Subcutaneous adipose tissue (tissue), 4 donors: ENCODE data around the gene FREM1. TPM values are rescaled to one million over a fixed set of nuclear protein-coding genes. Genes with fewer than 3 reads are reported as not detected.

ENCODE experiments used
- CTCF ChIP-seq: fragments of 450-650 bp; IDR thresholded peaks from one replicate; pipeline ENCODE4 v1.5.1; 2016; ENCODE audit warnings: low read depth, mild to moderate bottlenecking, control low read depth, antibody characterized with exemption, moderate library complexity
- total RNA-seq, 4 donors: library from RNA; depleted of rRNA; stranded (reverse); fragments of >200 nt; gene quantifications; one replicate each; pipeline ENCODE4 v1.1.0, GENCODE V29; 2016

The FREM1 gene
- total RNA-seq, 4 donors from 2014 or later: 3.2 to 14.5 (median 10.0) TPM

GRCh38 chr9:14831661-14832060 is 78.6 kb downstream of the FREM1 start:
- TF ChIP-seq CTCF: no peak

GRCh38 chr9:14831074-14831473 is 79.2 kb downstream of the FREM1 start:
- TF ChIP-seq CTCF: no peak

GRCh38 chr9:14830057-14830456 is 80.2 kb downstream of the FREM1 start:
- TF ChIP-seq CTCF: no peak

- no peak for TF ChIP-seq CTCF
Measured at GRCh38 chr9:14829204-14829603, 81.0 kb downstream of the FREM1 start.

GRCh38 chr9:14827805-14828204 is 82.4 kb downstream of the FREM1 start:
- no peak for TF ChIP-seq CTCF

- no peak for TF ChIP-seq CTCF
Measured at GRCh38 chr9:14824481-14824880, 85.7 kb downstream of the FREM1 start.

GRCh38 chr9:14823800-14824199 is 86.4 kb downstream of the FREM1 start:
- TF ChIP-seq CTCF: no peak
